Left ventricle myocardium inferior (tissue), 1 donor: ENCODE results near the gene DZIP1. TPM values are rescaled to one million over a fixed set of nuclear protein-coding genes. Genes with fewer than 3 reads are reported as not detected.
A peak's percentile ranks its signal among the peaks of the same experiment; 100 is the strongest.

Source experiments
- DNase-seq: peaks from one replicate; pipeline ENCODE4 v3.0.0-alpha.2; 2020
- H3K27ac ChIP-seq: fragments of 200-600 bp; replicated peaks from 2 replicates; pipeline ENCODE4 v1.8.0; 2021
- H3K27me3 ChIP-seq: fragments of 200-600 bp; 2 replicates; pipeline ENCODE4 v1.8.0; 2021; ENCODE audit warnings: low read depth
- H3K36me3 ChIP-seq: fragments of 200-600 bp; 2 replicates; pipeline ENCODE4 v1.8.0; 2021
- H3K4me1 ChIP-seq: fragments of 200-600 bp; 2 replicates; pipeline ENCODE4 v1.8.0; 2021
- H3K4me3 ChIP-seq: fragments of 200-600 bp; 2 replicates; pipeline ENCODE4 v1.8.0; 2021; ENCODE audit warnings: mild to moderate bottlenecking, moderate library complexity
- H3K9me3 ChIP-seq: fragments of 200-600 bp; replicated peaks from 2 replicates; pipeline ENCODE4 v1.8.0; 2021
- CTCF ChIP-seq: fragments of 200-600 bp; IDR thresholded peaks from 2 replicates; pipeline ENCODE4 v1.8.0; 2021; ENCODE audit warnings: antibody characterized with exemption, mild to moderate bottlenecking, borderline replicate concordance
- intact Hi-C: fragments of 100-400 bp; cut with micrococcal nuclease; formaldehyde crosslinking; loops from one replicate; pipeline ENCODE4 v1.11.0; 2022
- total RNA-seq: library from RNA; stranded (reverse); fragmentation: NEBNext Ultra II Directional; extraction: Animal tissue kit (Norgen Biotek cat#: 25700); gene quantifications from one replicate; pipeline ENCODE4 v1.2.1, GENCODE V29; 2021
- donor health status: DM: no; HTN: yes; CAD: no; lungs with severe emphysema.

The DZIP1 gene
- total RNA-seq, 1 donor from 2014 or later: 3.8 TPM

- intact Hi-C loops: no loop called here
- Histone ChIP-seq H3K4me1 (peaks cover 40% of the 10 kb centered on the region), H3K27ac (peak overlapping the region; percentile 23), H3K9me3 (no peaks in the 10 kb centered on the region), H3K4me3 (peak overlapping the region; percentile 78), H3K36me3 (peaks cover 2% of the 10 kb centered on the region), H3K27me3 (peaks cover 55% of the 10 kb centered on the region)
- DNase-seq: peak; percentile 41
- no peak for TF ChIP-seq CTCF
Observed at GRCh38 chr13:95642028-95642621, 2.4 kb downstream of the DZIP1 start.

GRCh38 chr13:95641291-95642027 lies 3.0 kb downstream of the DZIP1 start:
- peak overlapping the region; percentile 78 for H3K4me3 ChIP-seq
- H3K4me1 ChIP-seq: peaks cover 40% of the 10 kb centered on the region
- intact Hi-C loops: no loop called here
- no peaks in the 10 kb centered on the region for H3K9me3 ChIP-seq
- H3K27ac ChIP-seq: no peak overlapping the region
- H3K27me3 ChIP-seq: peaks cover 55% of the 10 kb centered on the region
- H3K36me3 ChIP-seq: peaks cover 2% of the 10 kb centered on the region
- DNase-seq: no peak
- TF ChIP-seq CTCF: no peak

GRCh38 chr13:95636853-95637252 lies 7.7 kb downstream of the DZIP1 start:
- Histone ChIP-seq H3K4me3 (no peak overlapping the region), H3K4me1 (peaks cover 8% of the 10 kb centered on the region), H3K27me3 (peaks cover 20% of the 10 kb centered on the region), H3K36me3 (peaks cover 15% of the 10 kb centered on the region), H3K9me3 (no peaks in the 10 kb centered on the region), H3K27ac (no peak overlapping the region)
- DNase-seq: no peak
- intact Hi-C loops: no loop called here
- no peak for TF ChIP-seq CTCF

GRCh38 chr13:95630593-95630992 lies 13.9 kb downstream of the DZIP1 start:
- no peaks in the 10 kb centered on the region for H3K27me3 ChIP-seq
- no peak overlapping the region for H3K27ac ChIP-seq
- H3K4me1 ChIP-seq: no peaks in the 10 kb centered on the region
- no peak overlapping the region for H3K4me3 ChIP-seq
- intact Hi-C loops: no loop called here
- H3K36me3 ChIP-seq: peaks cover 54% of the 10 kb centered on the region
- DNase-seq: no peak
- H3K9me3 ChIP-seq: peaks cover 18% of the 10 kb centered on the region
- no peak for TF ChIP-seq CTCF

- intact Hi-C loops: no loop called here
Observed at GRCh38 chr13:95629071-95629470, 15.4 kb downstream of the DZIP1 start.

More at GRCh38 chr13:95629071-95629470, 15.4 kb downstream of the DZIP1 start:
- Histone ChIP-seq H3K36me3 (peaks cover 54% of the 10 kb centered on the region), H3K27me3 (no peaks in the 10 kb centered on the region), H3K4me3 (no peak overlapping the region), H3K4me1 (no peaks in the 10 kb centered on the region), H3K27ac (no peak overlapping the region), H3K9me3 (peaks cover 18% of the 10 kb centered on the region)
- DNase-seq: no peak
- no peak for TF ChIP-seq CTCF
